Activated CD4-positive, alpha-beta T cell treated with anti-CD3 and anti-CD28 coated beads for 4 hours (primary cell): ENCODE results near the gene RHAG.
"Not testable (repeated sequence)": the region's sequence is repeated elsewhere in the genome, so short reads cannot be mapped to it uniquely, and the experiment has no call there.

ENCODE experiments used
- DNase-seq, 2 donors: peaks; one replicate each; pipeline ENCODE4 v3.0.0-alpha.2; 2020

Gene RHAG

DNA sequence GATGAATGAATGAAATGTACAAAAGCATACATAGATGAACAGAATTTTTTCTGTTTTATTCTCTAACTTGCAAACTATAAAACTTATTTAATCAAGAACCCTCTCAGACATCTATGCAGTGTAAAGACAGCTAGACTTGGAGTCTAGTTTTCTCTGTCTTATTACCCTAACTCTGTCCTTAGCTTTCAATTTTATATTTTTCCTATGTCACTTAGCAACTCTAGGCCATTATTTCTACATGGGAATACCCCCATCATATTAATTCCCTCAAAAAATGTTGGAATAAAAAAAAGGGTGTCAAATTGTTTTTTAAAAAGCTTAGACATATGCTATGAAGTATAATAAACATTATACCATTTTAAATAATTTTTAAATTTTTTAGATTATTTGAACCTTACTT lies 1.2 kb downstream of the RHAG start:
- no peak for DNase-seq

DNA sequence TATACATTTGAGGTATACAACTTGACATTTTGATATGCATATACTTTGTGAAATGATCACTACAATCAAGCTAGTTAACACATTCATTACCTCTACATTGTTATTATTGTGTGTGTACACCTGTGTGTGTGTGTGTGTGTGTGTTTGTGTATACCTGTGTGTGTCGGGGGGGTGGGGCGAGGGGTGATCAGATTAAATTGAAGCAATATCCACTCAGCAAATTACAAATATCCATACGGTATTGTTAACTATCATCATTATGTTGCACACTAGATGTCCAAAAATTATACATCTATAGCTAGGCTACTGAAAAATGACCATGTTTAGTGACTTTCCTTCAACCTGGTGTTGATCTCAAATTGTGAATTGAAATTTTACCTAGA lies 1.8 kb downstream of the RHAG start:
- no peak for DNase-seq

DNA sequence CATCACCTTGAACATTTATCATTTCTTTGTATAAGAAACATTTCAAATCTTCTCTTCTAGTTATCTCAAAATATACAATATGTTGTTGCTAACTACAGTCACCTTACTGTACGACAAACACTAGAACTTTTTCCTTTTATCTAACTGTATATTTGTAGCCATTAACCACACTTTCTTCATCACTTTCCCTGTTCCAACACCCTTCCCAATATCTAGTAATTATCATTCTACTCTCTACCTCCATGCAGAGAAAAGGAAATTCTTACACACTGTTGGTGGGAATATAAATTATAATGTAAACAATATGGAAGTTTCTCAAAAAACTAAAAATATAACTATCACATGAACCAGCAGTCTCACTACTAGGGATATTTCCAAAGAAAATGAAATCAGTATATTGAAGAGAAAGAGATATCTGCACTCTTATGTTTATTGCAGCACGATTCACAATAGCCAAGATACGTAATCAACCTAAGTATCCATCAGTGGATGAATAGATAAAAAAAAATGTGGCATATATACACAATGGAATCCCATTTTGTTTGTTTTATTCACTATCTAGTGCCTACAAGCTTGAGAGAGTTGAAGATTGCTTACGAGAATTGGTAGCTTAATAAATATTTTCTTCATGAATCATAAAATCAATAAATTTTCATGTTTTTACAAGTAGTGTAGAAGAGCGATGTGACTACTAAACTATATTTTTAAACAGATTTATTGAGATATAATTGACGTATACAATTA lies 2.4 kb downstream of the RHAG start:
- no peak for DNase-seq

DNA sequence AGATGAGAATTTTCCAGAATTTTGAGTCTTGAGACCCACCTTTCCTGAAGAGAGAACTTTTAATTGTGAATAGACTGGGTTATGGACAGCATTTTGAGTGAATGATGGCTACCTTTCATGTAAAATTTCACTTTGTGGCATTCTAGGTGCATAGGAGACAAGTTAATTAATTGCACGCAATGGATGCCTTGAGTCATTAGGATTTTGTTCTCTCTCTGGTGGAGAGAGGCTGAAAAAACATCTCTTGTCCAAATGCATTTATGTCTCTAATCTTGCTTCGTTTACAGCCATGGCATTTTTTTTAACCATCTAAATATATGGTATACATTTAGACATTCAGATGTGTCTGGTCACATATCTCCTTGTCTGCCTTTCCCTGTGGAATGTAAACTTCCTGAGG lies 3.1 kb downstream of the RHAG start:
- DNase-seq: no peak

DNA sequence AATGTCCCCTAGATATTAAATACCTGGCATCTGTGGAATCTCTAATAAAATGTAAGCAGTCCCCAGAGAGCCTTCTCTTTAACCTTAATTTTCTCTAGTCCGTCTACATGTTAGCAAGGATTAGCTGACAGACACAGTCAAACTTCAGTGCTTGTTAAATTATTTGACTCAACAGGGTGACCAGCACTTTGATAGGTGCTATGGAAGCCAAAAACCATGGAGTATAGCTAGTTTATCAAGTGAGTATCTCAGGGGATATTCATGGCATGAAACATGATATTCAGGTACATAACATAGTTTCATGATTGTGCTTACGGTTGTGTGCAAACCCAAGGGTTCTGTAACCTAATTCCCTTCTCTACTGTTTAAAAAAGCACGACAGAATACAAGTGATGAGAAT lies 3.9 kb downstream of the RHAG start:
- no peak for DNase-seq

DNA sequence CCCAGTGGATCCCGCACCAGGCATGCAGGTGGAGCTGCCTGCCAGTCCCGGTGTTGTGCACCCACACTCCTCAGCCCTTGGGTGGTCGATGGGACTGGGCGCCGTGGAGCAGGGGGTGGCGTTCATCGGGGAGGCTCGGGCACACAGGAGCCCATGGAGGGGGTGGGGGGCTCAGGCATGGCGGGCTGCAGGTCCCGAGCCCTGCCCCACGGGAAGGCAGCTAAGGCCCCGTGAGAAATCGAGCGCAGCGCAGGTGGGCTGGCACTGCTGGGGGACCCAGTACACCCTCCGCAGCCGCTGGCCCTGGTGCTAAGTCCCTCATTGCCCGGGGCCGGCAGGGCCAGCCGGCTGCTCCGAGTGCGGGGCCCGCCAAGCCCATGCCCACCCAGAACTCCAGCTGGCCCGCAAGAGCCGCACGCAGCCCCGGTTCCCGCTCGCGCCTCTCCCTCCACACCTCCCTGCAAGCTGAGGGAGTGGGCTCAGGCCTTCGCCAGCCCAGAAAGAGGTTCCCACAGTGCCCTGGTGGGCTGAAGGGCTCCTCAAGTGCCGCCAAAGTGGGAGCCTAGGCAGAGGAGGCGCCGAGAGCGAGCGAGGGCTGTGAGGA lies 7.1 kb downstream of the RHAG start:
- not testable (repeated sequence) for DNase-seq

DNA sequence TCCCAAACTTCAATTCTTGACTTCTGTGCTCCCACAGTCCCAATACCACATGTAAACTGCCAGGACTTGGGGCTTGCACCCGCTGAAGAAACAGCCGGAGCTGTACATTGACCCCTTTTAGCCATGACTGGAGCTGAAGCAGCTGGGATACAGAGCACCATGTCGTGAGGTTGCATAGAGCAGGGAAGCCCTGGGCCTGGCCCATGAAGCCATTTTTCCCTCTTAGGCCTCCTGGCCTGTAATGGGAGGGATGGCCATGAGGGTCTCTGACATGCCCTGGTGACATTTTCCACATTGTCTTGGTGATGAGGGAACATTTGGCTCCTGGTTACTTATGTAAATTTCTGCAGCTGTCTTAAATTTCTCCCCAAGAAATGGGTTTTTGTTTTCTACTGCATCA lies 9.8 kb downstream of the RHAG start:
- no peak for DNase-seq

DNA sequence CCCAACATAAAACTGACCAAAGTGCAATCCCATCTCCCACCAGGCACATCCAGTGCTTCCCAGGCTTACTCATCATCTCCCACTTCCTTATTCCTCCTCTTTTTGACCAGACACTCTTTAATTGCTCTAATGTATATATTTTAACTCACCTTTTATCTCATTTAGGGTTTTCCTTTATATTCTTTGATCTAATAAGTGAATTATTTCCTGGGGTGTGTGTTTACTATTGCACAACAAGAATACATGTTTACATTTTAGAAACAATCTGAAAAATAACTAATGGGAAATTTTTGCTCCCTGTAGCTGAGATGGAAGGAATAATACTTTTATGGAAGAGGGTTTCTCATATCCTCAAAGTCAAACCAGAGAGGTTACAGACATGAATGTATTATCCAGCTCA lies 18.4 kb downstream of the RHAG start:
- no peak for DNase-seq

DNA sequence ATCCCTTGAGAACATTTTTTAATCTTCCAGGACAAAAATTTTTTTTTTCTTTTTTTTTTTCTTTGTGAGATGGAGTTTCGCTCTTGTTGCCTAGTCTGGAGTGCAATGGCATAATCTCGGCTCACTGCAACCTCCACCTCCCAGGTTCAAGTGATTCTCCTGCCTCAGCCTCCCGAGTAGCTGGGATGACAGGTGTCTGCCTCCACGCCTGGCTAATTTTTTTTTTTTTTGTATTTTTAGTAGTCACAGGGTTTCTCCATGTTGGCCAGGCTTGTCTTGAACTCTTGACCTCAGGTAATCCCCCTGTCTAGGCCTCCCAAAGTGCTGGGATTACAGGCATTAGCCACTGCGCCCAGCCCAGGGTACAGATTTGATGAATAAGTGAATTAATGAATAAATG lies 22.5 kb downstream of the RHAG start:
- not testable (repeated sequence) for DNase-seq

DNA sequence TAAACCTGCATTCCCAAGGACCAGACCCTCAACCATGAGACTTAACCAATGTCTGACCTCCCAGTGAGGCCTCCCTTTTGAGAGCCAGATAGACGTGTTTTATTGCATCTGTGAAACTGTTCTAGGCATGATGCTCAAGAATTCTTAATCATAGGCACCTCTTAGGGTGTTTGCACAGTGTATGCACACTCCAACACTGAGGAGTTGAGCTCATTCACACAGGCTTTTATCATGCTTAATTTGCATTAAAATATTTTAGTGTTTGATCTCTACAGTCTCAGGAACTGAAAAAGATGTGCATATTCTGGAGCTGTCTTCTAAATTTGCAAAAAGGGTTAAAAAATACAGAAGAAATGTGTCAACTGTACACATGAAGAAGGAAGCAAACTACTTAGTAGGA lies 27.4 kb downstream of the RHAG start:
- no peak for DNase-seq

DNA sequence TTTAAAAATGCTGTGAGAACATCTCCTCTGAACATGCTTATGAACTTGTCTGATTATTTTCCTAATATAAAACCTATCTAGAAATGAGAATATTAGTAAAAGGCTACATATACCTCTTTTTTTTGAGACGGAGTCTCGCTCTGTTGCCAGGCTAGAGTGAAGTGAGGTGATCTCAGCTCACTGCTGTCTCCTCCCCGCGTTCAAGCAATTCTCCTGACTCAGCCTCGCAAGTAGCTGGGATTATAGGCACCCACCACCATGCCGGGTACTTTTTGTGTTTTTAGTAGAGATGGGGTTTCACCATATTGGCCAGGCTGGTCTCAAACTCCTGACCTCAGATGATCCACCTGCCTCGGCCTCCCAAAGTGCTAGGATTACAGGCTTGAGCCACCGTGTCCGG lies 28.4 kb downstream of the RHAG start:
- DNase-seq: not testable (repeated sequence)

DNA sequence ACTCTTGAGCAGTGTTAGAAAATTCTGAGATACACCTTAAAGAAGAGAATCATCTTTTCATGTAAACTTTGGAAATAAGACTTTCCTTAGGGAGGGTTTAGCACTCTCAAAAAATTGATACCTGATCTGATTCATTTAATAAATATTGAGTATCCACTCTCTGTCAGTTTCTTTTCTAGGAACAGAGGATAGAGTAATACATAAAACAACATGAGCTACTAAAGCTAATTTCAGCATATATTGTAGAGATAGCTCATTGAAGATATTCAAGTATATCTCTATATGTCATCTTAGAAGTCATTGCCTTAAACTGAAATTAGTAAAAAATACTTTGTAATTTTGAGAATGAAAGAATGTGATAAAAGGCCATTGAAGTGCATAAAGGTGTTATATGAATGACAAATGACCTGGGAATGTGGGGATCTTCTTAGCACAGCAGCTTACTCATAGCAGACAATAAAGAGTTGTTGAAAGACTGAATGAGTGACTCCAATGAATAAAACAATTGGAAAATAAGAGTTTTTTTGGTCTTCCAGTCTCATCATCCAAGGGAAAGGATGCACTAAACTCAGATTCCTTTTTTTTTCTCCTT lies 29.2 kb downstream of the RHAG start:
- no peak for DNase-seq

DNA sequence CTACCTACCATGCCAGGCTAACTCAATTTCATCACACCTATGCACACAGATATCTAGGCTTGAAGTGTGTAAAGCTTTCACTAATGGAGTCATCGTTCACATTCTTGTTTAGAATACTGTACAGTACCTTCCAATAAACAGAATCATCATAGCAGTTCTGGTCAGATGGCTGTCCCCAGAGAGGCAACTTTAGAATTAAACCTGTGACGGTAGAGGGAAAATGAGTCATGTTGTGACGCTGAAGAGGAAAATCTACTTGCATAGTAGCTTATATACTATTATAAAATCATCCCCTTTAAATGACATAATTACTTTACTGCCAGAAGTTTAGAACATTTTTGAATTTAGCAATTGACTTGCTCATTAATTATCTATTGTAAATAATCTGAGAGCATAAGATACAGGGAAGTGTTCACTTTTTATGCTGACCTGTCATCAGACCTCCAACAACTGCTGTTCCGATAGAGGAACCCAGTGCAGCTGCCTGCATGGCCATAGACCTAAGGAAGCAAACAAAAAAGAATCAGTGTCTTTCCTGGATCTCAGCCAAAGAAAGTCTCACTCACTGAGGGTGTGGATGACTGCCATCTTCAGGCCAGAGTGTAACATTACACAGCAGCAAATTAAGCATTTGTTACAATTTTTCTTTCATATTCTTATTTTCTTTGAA lies 29.8 kb downstream of the RHAG start:
- no peak for DNase-seq

DNA sequence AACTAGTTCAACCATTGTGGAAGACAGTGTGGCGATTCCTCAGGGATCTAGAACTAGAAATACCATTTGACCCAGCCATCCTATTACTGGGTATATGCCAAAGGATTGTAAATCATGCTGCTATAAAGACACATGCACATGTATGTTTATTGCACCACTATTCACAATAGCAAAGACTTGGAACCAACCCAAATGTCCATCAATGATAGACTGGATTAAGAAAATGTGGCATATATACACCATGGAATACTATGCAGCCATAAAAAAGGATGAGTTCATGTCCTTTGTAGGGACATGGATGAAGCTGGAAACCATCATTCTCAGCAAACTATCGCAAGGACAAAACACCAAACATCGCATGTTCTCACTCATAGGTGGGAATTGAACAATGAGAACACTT lies 32.6 kb downstream of the RHAG start:
- not testable (repeated sequence) for DNase-seq

DNA sequence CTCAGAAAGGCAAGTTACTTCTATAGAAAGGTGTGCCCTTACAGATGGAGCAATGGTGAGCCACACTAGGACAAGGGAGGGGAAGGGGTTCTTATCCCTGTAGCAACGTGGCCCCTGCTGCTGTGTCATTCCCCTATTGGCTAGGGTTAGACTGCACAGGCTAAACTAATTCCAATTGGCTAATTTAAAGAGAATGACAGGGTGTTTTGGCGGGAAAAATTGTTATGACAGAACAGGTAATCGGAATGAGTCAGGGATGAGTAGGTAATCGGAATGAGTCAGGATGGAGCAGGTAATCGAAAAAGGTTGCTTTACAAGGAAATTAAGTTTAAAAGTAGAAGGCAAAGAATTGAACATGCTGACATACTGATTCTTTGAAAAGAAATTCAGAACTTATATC lies 49.4 kb downstream of the RHAG start:
- DNase-seq: not testable (repeated sequence)

DNA sequence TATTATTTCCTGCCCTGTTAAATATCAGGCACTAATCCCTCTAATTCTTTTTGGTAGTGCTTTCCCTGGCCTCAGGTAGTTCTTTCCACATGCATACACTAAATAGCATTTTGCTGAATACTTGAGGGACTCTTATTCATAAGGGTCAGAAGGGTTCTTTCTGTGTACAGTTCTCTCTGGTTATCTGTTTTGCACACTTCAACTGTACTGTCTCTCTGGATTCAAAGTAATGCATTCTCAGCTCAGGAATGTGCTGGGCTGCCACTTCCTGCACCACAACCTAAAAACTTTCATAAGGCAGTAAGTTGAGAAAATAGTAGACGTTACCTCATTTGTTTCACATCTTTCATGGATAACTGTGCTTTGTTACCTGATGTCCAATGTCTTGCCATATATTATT lies 54.1 kb downstream of the RHAG start:
- DNase-seq: no peak

DNA sequence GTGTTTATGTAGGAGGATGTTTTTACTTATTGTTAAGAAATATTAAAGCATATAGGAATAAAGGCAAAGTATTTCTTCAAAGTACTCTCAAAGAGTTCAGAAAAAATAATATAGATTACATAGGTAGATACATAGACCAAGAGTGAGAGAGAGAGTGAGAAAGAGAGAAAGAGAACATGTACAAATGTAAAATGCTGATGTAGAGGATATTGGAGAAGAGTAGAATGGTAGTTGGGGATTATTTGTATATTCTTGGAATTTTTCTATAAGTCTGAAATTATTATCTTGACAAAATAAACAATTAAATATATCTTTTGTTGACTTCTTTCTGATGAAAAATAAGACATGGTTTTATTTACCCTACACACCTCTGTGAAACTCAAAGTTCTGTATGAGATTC lies 57.0 kb downstream of the RHAG start:
- no peak for DNase-seq

DNA sequence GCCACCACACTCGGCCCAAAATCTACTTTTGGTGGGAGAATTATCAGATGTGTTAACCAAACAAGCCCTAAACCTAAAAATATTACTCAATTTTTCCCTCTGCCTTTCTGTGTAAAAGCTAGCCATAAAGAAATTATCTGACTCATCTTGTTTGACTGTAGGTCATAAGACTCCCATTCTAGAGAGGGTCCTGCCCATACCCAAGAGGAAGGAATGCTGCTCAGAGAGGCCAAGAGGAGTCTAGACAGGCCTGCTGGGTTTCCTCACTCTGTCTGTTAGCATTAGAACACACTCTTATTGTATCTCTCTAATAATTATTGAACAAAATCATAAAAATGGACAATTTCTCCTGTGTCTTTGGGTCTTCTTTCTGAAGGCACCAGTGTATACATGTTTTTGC lies 60.0 kb downstream of the RHAG start:
- no peak for DNase-seq

DNA sequence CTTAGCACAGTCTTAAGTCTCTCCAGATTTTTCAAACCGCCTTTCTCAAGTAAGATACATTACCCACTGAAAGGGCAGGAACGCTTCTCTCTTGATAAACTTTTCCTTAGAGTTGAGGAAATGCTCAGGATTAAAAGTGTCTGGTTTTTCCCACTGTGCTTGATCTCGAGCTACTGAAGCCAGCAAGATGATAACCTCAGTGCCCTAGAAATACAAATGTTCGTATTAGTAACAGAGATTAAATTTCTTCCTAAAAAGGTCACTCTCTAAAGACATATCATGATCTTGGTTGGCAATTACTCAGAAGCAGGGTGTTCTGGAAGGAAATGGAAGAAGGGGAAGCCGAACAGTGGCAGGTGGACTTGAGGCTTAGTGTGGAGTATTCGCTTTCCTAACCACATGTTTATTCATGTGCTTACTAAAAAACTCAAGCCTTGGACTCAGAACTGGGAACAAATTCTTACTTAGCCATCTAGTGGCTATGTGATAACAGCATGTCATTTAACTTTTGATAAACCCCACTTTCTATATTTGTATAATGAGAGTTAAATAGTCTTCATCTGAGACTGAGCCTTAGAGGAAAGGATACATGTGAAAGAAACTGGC lies 66.1 kb downstream of the RHAG start:
- no peak for DNase-seq

DNA sequence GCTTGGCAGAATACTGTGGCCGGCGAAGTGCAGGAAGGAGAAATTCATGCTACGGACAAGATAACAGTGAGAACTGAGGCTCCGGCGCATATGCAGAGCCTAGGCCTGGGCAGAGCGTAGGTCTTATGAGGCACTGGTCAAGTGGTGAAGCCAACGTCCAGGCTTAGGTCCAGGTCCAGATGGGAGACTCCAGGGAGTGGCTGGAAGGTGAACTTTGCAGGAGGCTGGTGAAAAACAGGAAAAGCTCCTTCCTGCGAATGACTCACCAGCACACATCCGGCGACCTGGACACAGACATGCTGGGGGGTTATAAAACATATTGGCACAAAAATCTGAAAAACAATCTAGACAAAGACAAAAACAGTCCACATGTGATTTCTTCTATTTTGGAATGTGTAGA lies 70.8 kb downstream of the RHAG start:
- DNase-seq: no peak

DNA sequence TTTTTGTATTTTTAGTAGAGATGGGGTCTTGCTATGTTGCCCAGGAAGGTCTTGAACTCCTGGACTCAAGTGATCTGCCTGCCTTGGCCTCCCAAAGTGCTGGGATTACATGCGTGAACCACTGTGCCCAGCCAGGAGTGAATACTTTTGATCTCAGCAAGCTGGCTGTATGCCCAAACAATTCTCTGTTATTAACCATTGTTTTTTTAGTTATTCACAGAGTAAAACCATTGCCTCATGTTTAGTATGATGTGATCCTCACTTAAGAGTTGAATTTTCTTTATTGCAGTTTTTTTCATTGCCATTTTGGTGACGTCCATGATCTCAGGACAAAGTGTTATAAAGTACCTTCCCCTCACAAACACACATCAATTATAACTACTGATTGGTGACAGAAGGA lies 71.4 kb downstream of the RHAG start:
- DNase-seq: no peak

DNA sequence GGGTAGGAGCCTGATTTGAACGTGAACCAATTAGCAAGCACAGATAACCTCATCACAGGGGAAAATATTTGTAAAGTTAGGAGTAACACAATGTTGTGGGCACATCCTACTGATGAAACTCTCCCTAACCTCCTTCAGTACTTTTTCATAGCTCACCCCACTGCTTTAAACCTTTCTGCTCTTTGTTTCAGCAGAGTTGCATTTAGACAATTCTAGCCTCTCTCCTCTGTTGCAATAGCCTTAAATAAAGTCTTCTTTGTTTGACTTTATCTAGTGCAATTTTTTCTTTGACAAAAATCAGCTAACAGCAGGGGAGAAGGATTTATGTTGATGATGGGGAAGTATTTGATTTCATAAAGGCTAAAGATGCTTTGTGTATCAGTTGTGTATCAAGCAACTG lies 72.1 kb downstream of the RHAG start:
- no peak for DNase-seq

DNA sequence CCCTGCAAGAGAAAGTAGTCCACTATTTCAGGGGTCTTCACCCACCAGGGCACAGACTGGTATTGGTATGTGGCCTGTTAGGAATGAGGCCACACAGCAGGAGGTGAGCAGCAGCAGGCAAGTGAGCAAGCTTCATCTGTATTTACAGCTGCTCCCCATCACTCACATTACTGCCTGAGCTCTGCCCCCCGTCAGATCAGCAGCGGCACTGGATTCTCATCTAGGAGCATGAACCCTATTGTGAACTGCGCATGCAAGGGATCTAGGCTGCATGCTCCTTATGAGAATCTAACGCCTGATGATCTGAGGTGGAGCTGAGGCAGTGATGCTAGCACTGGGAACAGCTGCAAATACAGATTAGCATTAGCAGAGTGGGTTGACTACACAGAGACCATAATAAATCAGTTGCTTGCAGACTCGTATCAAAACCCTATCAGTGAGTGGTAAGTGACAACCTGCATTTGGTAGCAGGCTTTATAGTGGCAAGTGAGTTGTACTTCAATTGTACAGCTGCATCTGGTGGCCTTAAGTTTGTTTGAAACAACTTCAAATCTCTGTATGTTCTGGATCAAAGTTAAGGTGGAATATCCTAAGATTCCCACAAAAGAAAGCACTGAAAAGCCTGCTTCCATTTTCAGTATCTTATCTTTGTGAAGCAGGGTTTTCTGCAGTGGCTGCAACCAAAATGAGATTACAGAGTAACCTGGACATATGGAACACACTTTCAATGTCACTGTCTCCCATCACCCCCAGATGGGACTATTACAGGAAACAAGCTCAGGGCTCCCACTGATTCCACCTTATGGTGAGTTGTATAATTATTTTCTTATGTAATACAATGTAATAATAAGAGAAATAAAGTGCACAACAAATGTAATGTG lies 73.4 kb downstream of the RHAG start:
- DNase-seq: no peak
